ENCODE results near the gene HES3. TPM values are rescaled to one million over a fixed set of nuclear protein-coding genes. Genes with fewer than 3 reads are reported as not detected.

HES3 gene
- total RNA-seq, 1 donor from 2014 or later: not detected

DNA sequence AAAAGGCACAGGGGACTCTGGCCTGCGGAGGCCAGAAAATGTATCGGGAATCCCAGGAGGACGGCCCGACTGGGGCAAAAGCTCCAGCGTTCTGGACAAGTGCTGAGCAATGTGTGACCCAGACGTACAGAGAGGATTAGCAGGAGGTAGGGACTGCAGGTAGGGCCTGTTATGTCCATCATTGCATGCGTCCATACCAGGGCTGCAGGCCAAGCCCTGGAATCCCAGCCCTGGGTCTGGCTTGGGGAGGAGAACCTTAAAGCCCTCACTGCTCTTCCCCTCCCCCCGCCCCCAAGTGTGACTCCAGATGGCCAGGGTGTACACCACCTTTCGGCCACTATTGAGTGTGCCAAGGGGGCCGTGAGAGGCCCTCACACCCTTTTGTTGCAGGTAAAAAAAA, 36.1 kb upstream of the HES3 start:
- Mint-ChIP-seq H3K9me3 (no peaks in the 10 kb centered on the region), H3K4me1 (peaks cover 26% of the 10 kb centered on the region), H3K36me3 (peaks cover 15% of the 10 kb centered on the region), H3K27me3 (ENCODE audit: low read depth) (no peaks in the 10 kb centered on the region), H3K4me3 (peak overlapping the region; percentile 82), H3K27ac (peak overlapping the region; percentile 61)
- TF ChIP-seq, protein P1, sequence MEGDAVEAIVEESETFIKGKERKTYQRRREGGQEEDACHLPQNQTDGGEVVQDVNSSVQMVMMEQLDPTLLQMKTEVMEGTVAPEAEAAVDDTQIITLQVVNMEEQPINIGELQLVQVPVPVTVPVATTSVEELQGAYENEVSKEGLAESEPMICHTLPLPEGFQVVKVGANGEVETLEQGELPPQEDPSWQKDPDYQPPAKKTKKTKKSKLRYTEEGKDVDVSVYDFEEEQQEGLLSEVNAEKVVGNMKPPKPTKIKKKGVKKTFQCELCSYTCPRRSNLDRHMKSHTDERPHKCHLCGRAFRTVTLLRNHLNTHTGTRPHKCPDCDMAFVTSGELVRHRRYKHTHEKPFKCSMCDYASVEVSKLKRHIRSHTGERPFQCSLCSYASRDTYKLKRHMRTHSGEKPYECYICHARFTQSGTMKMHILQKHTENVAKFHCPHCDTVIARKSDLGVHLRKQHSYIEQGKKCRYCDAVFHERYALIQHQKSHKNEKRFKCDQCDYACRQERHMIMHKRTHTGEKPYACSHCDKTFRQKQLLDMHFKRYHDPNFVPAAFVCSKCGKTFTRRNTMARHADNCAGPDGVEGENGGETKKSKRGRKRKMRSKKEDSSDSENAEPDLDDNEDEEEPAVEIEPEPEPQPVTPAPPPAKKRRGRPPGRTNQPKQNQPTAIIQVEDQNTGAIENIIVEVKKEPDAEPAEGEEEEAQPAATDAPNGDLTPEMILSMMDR (IDR thresholded peaks at IDR 0.05; ENCODE audit: unreplicated experiment): no peak
- no peak for DNase-seq (ENCODE audit: low spot score in 2 of 2, unreplicated experiment in 2 of 2)

DNA sequence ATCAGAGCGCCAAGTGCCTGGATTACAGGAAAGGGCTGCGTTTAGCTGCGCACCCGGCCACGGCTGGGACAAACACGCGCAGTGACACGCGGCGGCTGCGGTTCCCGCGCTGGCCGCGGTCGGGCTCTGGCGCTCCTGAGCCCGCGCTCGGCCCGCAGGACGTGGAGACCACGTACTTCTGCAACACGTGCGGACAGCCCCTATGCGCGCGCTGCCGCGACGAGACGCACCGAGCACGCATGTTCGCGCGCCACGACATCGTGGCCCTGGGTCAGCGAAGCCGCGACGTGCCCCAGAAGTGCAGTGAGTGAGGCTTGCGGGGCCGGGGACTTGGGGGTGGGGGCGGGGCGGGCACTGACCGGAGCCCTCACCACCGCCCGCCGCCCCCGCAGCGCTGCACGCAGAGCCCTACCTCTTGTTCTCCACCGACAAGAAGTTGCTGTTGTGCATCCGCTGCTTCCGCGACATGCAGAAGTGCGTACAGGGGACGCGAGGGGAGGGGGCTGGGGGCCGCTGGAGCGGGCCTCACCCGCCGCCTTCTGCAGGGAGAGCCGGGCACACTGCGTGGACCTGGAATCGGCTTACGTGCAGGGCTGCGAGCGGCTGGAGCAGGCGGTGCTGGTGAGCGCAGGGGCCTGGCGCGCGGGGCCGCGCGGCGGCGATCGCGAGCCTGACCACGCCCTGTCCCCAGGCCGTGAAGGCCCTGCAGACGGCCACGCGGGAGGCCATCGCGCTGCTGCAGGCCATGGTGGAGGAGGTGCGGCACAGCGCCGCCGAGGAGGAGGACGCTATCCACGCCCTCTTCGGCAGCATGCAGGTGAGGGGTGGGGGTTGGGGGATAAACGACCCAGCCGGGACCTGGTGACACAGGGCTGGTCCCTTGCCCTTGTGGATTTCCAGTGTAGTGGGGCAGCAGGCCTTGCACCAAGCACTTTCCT, 35.0 kb upstream of the HES3 start:
- H3K27me3 Mint-ChIP-seq (ENCODE audit: low read depth): no peaks in the 10 kb centered on the region
- peak in 1 of 2 experiments; percentile 61 for DNase-seq (ENCODE audit: low spot score in 2 of 2, unreplicated experiment in 2 of 2)
- H3K27ac Mint-ChIP-seq: no peak overlapping the region
- no peaks in the 10 kb centered on the region for H3K9me3 Mint-ChIP-seq
- H3K36me3 Mint-ChIP-seq: peaks cover 22% of the 10 kb centered on the region
- H3K4me3 Mint-ChIP-seq: peak overlapping the region; percentile 82
- TF ChIP-seq, protein P1 (IDR thresholded peaks at IDR 0.05; ENCODE audit: unreplicated experiment): peak; percentile 63
- peaks cover 26% of the 10 kb centered on the region for H3K4me1 Mint-ChIP-seq

DNA sequence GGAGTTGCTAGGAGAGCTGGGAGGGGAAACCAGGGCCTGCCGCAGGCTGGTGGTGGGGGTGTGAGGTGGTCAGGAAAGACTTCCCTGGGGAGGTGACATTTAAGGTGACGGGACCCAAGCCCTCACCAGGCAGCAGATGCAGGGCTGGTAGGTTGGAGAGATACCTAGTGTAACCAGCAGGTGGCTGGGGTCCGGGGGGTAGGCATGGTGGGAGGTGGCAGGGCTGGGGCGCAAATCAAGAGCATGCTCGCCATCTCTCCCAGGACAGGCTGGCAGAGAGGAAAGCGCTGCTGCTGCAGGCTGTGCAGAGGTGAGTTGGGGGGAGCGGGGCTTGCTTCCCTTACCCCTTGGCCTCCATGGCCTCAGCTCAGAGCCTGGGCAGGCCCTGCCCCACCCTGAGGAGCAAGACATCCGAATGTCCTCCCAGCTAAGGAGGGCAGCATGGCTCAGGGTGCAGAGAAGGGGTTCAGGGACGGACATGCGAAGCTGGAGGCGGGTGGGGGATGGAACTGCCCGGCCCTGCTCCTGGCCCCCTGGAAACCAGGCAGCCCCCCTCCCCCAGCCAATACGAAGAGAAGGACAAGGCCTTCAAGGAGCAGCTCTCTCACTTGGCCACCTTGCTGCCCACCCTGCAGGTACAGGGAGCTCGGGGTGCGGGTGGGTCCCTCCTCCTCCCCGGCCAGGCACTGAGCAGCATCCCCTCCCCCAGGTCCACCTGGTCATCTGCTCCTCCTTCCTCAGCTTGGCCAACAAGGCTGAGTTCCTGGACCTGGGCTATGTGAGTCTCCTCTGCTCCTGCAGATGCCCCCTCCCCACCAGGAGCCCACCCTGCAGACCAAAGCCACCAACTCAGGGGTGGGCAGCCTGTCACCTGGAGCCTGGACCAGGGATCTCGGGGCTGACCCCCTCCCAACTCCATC, 34.1 kb upstream of the HES3 start:
- Mint-ChIP-seq H3K9me3 (no peaks in the 10 kb centered on the region), H3K4me3 (peak overlapping the region; percentile 39), H3K27ac (no peak overlapping the region), H3K27me3 (ENCODE audit: low read depth) (no peaks in the 10 kb centered on the region), H3K36me3 (peaks cover 26% of the 10 kb centered on the region), H3K4me1 (peaks cover 23% of the 10 kb centered on the region)
- DNase-seq (ENCODE audit: low spot score in 2 of 2, unreplicated experiment in 2 of 2): no peak
- TF ChIP-seq, protein P1 (IDR thresholded peaks at IDR 0.05; ENCODE audit: unreplicated experiment): peak; percentile 21

DNA sequence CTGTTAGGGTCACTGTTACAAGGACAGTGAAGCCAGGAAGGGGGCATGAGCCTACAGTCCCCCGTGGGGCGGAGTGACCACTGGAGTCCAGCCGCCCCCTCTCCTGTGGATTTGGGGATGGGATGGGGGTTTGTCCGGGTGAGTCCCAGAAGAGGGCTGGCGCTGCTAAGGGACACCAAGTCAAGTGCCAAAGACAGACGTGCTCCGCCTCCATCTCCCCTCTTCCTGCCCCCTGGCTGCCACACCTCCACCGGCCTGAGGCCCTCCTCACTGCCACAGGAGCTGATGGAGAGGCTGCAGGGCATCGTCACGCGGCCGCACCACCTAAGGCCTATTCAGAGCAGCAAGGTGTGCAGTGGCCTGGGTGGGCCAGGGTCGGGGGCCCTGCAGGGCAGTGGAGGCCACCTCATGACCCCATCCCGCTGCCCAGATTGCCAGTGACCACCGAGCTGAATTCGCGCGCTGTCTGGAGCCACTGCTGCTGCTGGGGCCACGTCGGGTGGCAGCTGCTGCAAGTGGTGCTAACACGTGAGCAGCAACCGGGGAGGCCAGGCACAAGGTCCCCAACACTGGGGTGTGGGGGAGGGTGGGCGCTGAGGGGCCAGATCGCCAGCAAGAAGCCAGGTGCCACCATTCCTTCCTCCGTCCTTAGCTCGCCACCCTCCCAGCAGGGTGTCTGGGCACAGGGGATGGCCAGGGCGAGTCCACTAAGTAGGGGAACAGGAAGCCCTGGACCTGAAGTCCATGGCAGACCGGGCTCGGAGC, 33.2 kb upstream of the HES3 start:
- Mint-ChIP-seq H3K4me3 (no peak overlapping the region), H3K27me3 (ENCODE audit: low read depth) (no peaks in the 10 kb centered on the region), H3K9me3 (no peaks in the 10 kb centered on the region), H3K4me1 (peaks cover 23% of the 10 kb centered on the region), H3K27ac (no peak overlapping the region), H3K36me3 (peaks cover 32% of the 10 kb centered on the region)
- TF ChIP-seq, protein P1 (IDR thresholded peaks at IDR 0.05; ENCODE audit: unreplicated experiment): no peak
- no peak for DNase-seq (ENCODE audit: low spot score in 2 of 2, unreplicated experiment in 2 of 2)

DNA sequence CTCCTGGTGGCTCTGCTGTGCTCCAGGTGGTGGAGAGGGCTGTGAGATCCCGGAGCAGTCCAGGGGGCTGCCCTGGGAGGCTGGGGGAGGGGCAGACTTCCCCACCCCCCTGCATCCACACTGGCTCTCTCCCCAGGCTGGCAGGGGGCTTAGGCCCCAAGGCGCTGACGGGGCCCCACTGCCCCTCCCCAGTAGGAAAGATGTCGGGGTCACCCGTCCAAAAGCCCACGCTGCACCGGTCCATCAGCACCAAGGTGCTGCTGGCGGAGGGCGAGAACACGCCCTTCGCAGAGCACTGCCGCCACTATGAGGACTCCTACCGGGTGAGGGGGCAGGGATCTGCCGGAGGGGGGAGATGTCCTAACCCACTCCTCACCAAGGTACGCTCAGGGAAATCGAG, 32.2 kb upstream of the HES3 start:
- H3K27me3 Mint-ChIP-seq (ENCODE audit: low read depth): no peaks in the 10 kb centered on the region
- DNase-seq (ENCODE audit: low spot score in 2 of 2, unreplicated experiment in 2 of 2): no peak
- H3K9me3 Mint-ChIP-seq: no peaks in the 10 kb centered on the region
- H3K27ac Mint-ChIP-seq: no peak overlapping the region
- no peak overlapping the region for H3K4me3 Mint-ChIP-seq
- TF ChIP-seq, protein P1 (IDR thresholded peaks at IDR 0.05; ENCODE audit: unreplicated experiment): no peak
- peaks cover 23% of the 10 kb centered on the region for H3K4me1 Mint-ChIP-seq
- H3K36me3 Mint-ChIP-seq: peaks cover 35% of the 10 kb centered on the region

All from mesothelial cell of epicardium (in vitro differentiated cells).